AG08396 (cell line): ENCODE results near the gene ID2.
A peak's percentile ranks its signal among the peaks of the same experiment; 100 is the strongest.
"Not testable (repeated sequence)": the region's sequence is repeated elsewhere in the genome, so short reads cannot be mapped to it uniquely, and the experiment has no call there.

ENCODE experiments used
- DNase-seq: peaks from one replicate; pipeline ENCODE4 v3.0.0; 2012; ENCODE audit warnings: low spot score, mixed read lengths

ID2 gene

GRCh38 chr2:8685697-8686358, 4.0 kb downstream of the ID2 start:
- DNase-seq: peak; percentile 87

- no peak for DNase-seq
Observed at GRCh38 chr2:8691859-8692437, 10.1 kb downstream of the ID2 start.

GRCh38 chr2:8692783-8693156, 10.9 kb downstream of the ID2 start:
- DNase-seq: no peak

DNA sequence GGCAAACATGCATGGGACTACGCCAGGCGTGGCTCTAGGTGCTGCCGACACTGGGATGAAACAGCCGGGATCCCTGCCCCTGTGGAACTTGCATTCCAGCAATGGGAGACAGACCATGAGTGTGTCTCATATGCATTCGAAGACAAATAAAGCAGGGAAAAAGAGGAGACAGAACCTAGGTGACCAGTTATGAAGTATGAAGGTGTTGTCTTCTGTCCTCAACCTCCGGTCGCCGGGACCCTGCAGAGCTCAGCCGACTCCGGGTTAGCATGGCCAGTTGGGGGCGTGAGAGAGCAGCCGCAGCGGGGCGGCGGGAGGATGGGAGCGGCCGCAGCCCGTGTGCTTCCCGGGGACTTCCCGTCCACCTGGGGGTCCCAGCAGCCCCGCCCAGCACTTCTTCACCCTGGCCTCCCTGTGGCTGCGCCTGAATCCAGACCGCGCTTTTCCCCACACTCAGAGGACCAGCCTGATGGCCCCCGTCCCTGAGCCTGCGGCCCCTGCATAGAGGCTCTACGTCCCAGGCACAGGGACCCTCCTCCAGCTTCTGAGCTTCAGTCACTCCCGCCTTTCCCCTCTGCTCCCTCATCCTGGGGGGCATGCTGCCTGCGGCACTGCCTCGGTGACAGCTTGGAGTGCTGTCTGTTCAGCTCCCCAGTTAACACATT, 11.4 kb downstream of the ID2 start:
- DNase-seq: peak; percentile 48

- DNase-seq: no peak
Observed at GRCh38 chr2:8694737-8695136, 12.9 kb downstream of the ID2 start.

DNA sequence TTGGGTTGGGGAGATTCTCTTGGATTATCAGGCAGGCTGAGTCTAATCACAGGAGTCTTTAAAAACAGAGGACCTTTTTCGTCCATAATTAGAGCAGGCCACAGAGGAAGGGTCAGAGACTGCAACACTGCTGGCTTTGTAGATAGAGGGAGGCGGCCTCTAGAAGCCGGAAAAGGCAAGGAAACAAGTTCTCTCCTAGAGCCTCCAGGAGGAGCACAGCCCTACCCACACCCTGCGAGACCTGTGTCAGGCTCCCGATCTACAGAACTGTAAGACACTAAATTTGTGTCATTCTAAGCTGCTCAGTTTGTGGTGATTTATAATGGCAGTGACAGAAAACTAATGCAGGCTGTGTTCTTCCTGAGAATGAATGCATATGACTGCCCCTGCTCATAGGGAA, 15.3 kb downstream of the ID2 start:
- DNase-seq: no peak

- no peak for DNase-seq
Observed at GRCh38 chr2:8699839-8700238, 18.0 kb downstream of the ID2 start.

- no peak for DNase-seq
Observed at GRCh38 chr2:8701681-8702379, 20.0 kb downstream of the ID2 start.

GRCh38 chr2:8704906-8705305, 23.1 kb downstream of the ID2 start:
- no peak for DNase-seq

DNA sequence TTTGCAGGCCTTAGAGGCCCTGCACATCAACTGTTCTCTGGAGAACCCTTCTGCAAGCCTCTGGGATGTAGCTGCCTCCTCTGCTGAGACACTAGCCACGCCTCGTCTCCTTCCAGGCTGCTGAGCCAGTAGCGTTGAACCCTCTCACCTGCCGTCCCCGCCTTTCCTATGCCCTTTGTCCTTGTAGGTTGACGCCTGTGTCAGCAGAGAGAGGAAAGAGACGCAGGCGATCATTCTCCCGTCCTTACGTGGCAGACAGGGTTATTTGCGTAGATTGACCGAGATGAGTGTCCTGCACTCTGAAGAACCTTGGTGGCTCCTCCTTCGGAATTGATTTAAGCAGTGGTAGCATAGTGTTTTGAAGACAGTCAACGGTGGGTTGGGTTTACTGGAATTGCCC, 27.8 kb downstream of the ID2 start:
- DNase-seq: no peak

DNA sequence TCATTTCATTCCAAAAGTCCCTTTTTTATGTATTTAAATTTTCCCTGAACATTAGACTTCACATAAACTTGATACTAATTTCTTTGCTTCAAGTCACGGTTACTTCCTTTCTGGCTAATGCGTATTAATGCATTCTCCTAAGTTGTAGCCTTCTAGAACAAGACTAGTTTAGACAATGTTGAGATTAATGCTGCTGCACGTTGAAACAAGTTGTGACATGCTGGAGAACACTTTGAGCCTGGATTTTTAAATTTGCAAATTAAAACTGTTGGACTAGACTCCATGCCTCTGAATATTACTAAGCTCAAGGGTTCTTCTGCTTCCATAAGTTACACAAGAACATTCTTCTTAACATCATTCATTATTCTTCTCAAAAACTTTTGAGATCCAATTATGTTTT, 29.1 kb downstream of the ID2 start:
- DNase-seq: no peak

- no peak for DNase-seq
Observed at GRCh38 chr2:8714283-8714682, 32.4 kb downstream of the ID2 start.

DNA sequence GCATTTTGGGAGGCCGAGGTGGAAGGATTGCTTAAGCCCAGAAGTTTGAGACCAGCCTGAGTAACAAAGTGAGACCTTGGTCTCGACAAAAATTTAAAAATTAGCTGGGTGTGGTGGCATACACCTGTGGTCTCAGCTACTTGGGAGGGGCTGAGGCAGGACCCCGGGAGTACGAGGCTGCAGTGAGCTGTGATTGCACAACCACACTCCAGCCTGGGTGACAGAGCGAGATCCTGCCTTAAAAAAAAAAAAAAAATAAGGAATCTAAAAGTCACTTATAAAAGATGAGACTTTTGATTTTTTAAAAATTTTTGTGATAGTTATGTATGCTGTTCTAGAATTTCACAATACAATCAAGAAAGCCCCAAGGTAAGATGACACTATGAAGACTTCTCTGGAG, 33.1 kb downstream of the ID2 start:
- DNase-seq: no peak

DNA sequence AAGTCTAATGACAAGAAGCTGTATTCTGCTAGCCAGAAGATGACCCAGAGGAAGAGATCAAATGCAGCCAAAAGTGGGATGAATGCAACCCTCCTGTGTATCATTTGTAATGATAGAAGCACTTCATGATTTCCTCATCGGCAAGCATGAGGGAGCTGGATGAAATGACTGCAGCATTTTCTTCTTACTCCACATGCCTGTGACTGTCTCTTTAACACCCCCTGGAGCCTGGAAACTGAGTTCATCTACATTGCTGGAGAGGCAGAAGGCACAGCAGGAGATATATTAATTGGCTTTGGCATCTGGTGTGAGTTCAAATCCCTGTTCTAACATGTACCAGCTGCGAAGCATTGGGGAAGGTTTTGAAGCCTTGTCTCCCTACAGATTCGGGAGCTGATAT, 37.7 kb downstream of the ID2 start:
- DNase-seq: no peak

DNA sequence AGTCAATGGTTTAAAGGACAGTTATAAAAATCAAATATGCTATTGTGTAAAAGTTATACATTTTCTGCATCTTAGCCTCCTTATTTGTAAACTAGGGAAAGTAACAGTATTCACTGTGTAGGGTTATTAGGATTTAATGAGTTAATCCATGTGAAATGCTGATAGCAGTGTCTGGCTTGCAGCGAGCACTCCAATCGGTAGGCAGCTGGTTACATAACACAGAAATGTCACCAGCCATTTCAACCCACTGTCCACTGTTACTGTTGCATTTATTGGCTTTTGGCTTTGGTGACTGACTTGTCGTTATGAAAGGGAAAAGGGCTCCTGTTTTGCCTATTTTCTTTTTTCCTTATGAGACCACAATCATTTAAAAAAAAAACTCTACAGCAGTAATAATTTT, 38.9 kb downstream of the ID2 start:
- DNase-seq: no peak

GRCh38 chr2:8721410-8721809, 39.6 kb downstream of the ID2 start:
- DNase-seq: no peak

GRCh38 chr2:8722986-8723385, 41.1 kb downstream of the ID2 start:
- no peak for DNase-seq

DNA sequence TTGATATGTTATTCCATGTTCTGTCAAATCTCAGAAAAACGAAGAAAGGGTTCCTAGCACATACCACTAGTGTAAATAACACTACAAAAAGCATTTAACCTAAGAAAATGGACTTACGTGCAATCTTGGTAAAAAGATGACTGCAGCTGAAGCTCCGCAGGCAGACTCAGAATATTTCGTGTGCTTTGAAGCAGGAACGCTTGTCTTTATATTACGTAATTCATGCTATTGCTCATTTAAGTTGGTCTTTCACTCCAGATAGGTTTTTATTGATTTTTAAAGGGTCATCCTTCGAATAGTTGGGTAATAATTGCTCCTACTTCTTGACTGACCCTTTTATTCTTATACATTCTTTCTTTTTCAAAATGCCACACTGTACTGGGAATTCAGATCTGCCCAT, 44.0 kb downstream of the ID2 start:
- no peak for DNase-seq

GRCh38 chr2:8728305-8729015, 46.6 kb downstream of the ID2 start:
- no peak for DNase-seq

DNA sequence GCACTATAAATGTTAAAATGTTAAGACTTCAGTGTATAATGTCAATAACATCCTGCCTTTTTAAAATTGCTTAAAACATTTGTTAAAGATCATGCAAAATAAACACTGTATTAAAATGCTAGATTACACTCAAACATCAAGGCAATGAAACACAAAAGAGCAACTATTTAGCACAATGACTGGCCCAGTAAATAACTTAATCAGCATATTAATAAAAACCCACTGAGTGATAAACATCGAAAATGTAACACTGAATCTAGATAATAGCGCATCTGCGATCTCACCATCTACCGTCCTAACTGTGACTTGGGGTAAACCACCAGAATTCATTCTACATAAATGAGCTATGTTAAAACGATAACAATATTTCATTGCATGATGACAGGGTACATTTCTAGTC, 47.2 kb downstream of the ID2 start:
- not testable (repeated sequence) for DNase-seq

DNA sequence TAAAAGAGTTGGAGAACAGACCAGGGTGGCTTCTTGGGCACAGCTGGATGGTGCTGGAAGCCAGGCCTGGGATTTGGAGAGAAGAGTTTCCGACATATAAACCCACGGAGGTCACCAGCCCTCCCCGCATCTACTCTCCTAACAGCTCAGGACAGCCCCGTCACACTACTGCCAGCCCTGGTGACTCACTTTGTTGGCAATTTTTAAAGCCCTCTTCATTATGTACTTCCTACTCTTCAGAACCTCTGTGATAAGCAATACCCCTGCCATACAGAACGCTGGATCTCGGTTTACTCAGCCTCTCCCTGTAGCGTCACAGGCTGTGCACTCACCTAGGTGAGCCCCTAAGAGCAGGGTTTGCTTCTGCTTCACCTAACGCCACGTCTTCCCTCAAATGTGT, 48.1 kb downstream of the ID2 start:
- peak; percentile 29 for DNase-seq

- no peak for DNase-seq
Observed at GRCh38 chr2:8732601-8733000, 50.7 kb downstream of the ID2 start.
